ENCODE measurements around the gene HNRNPA1L2.

DNA sequence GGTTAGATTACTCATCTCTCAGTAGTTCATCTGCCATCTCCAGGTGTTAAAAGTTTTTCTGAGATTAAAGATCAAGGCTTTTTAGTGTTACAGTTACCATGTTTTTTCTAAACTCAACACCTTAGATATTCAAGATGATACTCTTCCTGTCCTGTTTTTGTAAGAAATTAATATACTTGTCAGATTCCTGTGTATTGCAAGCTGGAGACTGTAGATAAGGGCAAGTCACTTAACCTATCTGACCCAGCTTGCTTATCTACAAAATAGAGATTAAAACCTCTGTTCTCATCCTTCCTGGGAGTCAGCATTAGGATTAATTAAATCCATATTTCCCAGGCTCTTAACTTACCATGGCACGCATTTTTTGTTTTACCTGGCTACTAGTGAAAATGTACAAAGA, 35.6 kb downstream of the HNRNPA1L2 start:
- TF ChIP-seq CTCF (conservative IDR thresholded peaks at IDR 0.05; ENCODE audit: low read length) (no peak), EZH2phosphoT487 (IDR thresholded peaks at IDR 0.05; ENCODE audit: borderline replicate concordance) (no peak)
